Gastroesophageal sphincter (tissue), 3 donors: ENCODE data around the gene AGO1.

Source experiments
- POLR2A ChIP-seq, 2 donors: fragments of 450-650 bp; IDR thresholded peaks; one replicate each; pipeline ENCODE4 v1.6.1; 2017; ENCODE audit warnings: antibody characterized with exemption in 2 of 2, mild to moderate bottlenecking in 2 of 2, moderate library complexity in 1 of 2
- TF ChIP-seq, protein P1 (sequence below), 4 experiments: fragments of 200-600 bp in 2 of 4; fragments of 450-650 bp in 2 of 4; sonication (generic) in 1 of 4; IDR thresholded peaks; one replicate each; pipeline ENCODE4 v1.5.1; 2017 to 2019; ENCODE audit warnings: antibody characterized with exemption in 4 of 4, mild to moderate bottlenecking in 2 of 4, moderate library complexity in 2 of 4

GRCh38 chr1:35915693-35916092 lies 32.7 kb downstream of the AGO1 start:
- TF ChIP-seq, protein P1, sequence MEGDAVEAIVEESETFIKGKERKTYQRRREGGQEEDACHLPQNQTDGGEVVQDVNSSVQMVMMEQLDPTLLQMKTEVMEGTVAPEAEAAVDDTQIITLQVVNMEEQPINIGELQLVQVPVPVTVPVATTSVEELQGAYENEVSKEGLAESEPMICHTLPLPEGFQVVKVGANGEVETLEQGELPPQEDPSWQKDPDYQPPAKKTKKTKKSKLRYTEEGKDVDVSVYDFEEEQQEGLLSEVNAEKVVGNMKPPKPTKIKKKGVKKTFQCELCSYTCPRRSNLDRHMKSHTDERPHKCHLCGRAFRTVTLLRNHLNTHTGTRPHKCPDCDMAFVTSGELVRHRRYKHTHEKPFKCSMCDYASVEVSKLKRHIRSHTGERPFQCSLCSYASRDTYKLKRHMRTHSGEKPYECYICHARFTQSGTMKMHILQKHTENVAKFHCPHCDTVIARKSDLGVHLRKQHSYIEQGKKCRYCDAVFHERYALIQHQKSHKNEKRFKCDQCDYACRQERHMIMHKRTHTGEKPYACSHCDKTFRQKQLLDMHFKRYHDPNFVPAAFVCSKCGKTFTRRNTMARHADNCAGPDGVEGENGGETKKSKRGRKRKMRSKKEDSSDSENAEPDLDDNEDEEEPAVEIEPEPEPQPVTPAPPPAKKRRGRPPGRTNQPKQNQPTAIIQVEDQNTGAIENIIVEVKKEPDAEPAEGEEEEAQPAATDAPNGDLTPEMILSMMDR (IDR thresholded peaks at IDR 0.05): no peak
- TF ChIP-seq POLR2A (IDR thresholded peaks at IDR 0.05): no peak
